HepG2 (cell line): ENCODE measurements around the gene HIPK2. TPM values are rescaled to one million over a fixed set of nuclear protein-coding genes. Genes with fewer than 3 reads are reported as not detected.

Experiments
- BCL6 ChIP-seq: IDR thresholded peaks from 2 replicates; pipeline ENCODE4 v1.6.1; 2016; ENCODE audit warnings: missing genetic modification reagents, missing compliant biosample characterization
- BHLHE40 ChIP-seq: IDR thresholded peaks from 2 replicates; pipeline ENCODE4 v1.6.1; 2011; ENCODE audit warnings: low read length, improper control_type of control experiment
- CENPX ChIP-seq: sonication (generic); formaldehyde crosslinking; IDR thresholded peaks from 2 replicates; pipeline ENCODE4 v1.9.0; 2021; ENCODE audit warnings: mild to moderate bottlenecking, missing genetic modification reagents, moderate library complexity
- DPF2 ChIP-seq: sonication (generic); formaldehyde crosslinking; IDR thresholded peaks from 2 replicates; pipeline ENCODE4 v1.4.0; 2020; ENCODE audit warnings: mild to moderate bottlenecking, low read depth, missing genetic modification reagents, borderline replicate concordance
- EZH2 ChIP-seq: conservative IDR thresholded peaks from 2 replicates; pipeline ENCODE4 v1.6.1; 2012; ENCODE audit warnings: mild to moderate bottlenecking, low read depth, low read length, moderate library complexity
- FOXO1 ChIP-seq: sonication (generic); formaldehyde crosslinking; IDR thresholded peaks from 2 replicates; pipeline ENCODE4 v1.4.0; 2020; ENCODE audit warnings: missing genetic modification reagents
- IKZF4 ChIP-seq: sonication (generic); formaldehyde crosslinking; IDR thresholded peaks from 2 replicates; pipeline ENCODE4 v1.5.1; 2020; ENCODE audit warnings: borderline replicate concordance, mild to moderate bottlenecking, low read depth, missing genetic modification reagents; ENCODE audit errors: not compliant biosample characterization
- NFKBIZ ChIP-seq: IDR thresholded peaks from 2 replicates; pipeline ENCODE4 v1.6.1; 2018; ENCODE audit warnings: missing genetic modification reagents, missing compliant biosample characterization
- NKX3-1 ChIP-seq: sonication (generic); formaldehyde crosslinking; IDR thresholded peaks from 2 replicates; pipeline ENCODE4 v1.5.0; 2020; ENCODE audit warnings: missing genetic modification reagents
- RNF2 ChIP-seq: fragments of 450-650 bp; conservative IDR thresholded peaks from 2 replicates; pipeline ENCODE4 v1.6.1; 2016; ENCODE audit warnings: low read depth
- SIX1 ChIP-seq: sonication (generic); formaldehyde crosslinking; IDR thresholded peaks from 2 replicates; pipeline ENCODE4 v1.4.0; 2020; ENCODE audit warnings: missing genetic modification reagents, borderline replicate concordance
- SP4 ChIP-seq: sonication (generic); formaldehyde crosslinking; IDR thresholded peaks from 2 replicates; pipeline ENCODE4 v1.8.1; 2023; ENCODE audit warnings: mild to moderate bottlenecking, missing genetic modification reagents
- TCF12 ChIP-seq, 2 experiments: fragments of 450-650 bp in 1 of 2; sonication (generic) in 1 of 2; formaldehyde crosslinking in 1 of 2; IDR thresholded peaks; 2 replicates each; pipeline versions ENCODE4 v1.6.1 to v1.8.0; 2017 to 2022; ENCODE audit warnings: antibody characterized with exemption in 1 of 2, mild to moderate bottlenecking in 1 of 2, missing genetic modification reagents in 1 of 2, moderate library complexity in 1 of 2
- ZFAT ChIP-seq: sonication (generic); formaldehyde crosslinking; conservative IDR thresholded peaks from 2 replicates; pipeline ENCODE4 v1.8.1; 2023; ENCODE audit warnings: missing genetic modification reagents, inconsistent platforms
- ZNF136 ChIP-seq: sonication (generic); formaldehyde crosslinking; IDR thresholded peaks from 2 replicates; pipeline ENCODE4 v1.8.1; 2022; ENCODE audit warnings: low read depth, mild to moderate bottlenecking, moderate library complexity, missing genetic modification reagents
- ZNF263 ChIP-seq: sonication (generic); formaldehyde crosslinking; IDR thresholded peaks from 2 replicates; pipeline ENCODE4 v1.4.0; 2020; ENCODE audit warnings: missing genetic modification reagents
- ZNF34 ChIP-seq: sonication (generic); formaldehyde crosslinking; IDR thresholded peaks from 2 replicates; pipeline ENCODE4 v1.4.0; 2020; ENCODE audit warnings: mild to moderate bottlenecking, missing genetic modification reagents, borderline replicate concordance
- ZNF441 ChIP-seq: sonication (generic); formaldehyde crosslinking; IDR thresholded peaks from 2 replicates; pipeline ENCODE4 v1.7.0; 2021; ENCODE audit warnings: missing genetic modification reagents, borderline replicate concordance
- ZNF552 ChIP-seq: sonication (generic); formaldehyde crosslinking; IDR thresholded peaks from 2 replicates; pipeline ENCODE4 v1.9.0; 2022; ENCODE audit warnings: missing genetic modification reagents, mild to moderate bottlenecking, borderline replicate concordance
- ZNF569 ChIP-seq: sonication (generic); formaldehyde crosslinking; IDR thresholded peaks from 2 replicates; pipeline ENCODE4 v1.5.0; 2020; ENCODE audit warnings: mild to moderate bottlenecking, missing genetic modification reagents, moderate library complexity, borderline replicate concordance
- ZNF724P ChIP-seq: sonication (generic); formaldehyde crosslinking; IDR thresholded peaks from 2 replicates; pipeline ENCODE4 v1.8.0; 2022; ENCODE audit warnings: missing genetic modification reagents, borderline replicate concordance
- ZNF75D ChIP-seq: sonication (generic); formaldehyde crosslinking; IDR thresholded peaks from 2 replicates; pipeline ENCODE4 v1.8.1; 2023; ENCODE audit warnings: missing genetic modification reagents, mild to moderate bottlenecking, borderline replicate concordance
- ZNF816 ChIP-seq: sonication (generic); formaldehyde crosslinking; IDR thresholded peaks from 2 replicates; pipeline ENCODE4 v1.8.0; 2022; ENCODE audit warnings: missing genetic modification reagents, mild to moderate bottlenecking, borderline replicate concordance
- polyA plus RNA-seq, 8 experiments: library from polyadenylated mRNA; depleted of rRNA in 3 of 8; stranded (reverse) in 7 of 8; unstranded in 1 of 8; fragments of >200 nt; fragmentation: Illumina TruSeq in 4 of 8; extraction: Trizol in 4 of 8; gene quantifications; 2 replicates each; pipeline versions ENCODE4 v1.2.1 to v1.2.3, GENCODE V29; 2011 to 2016; ENCODE audit warnings: low read depth in 4 of 8, missing spikeins in 1 of 8, mixed read lengths in 1 of 8; ENCODE audit not compliant: insufficient read depth in 1 of 8
- total RNA-seq, 5 experiments: library from RNA; depleted of rRNA; stranded (reverse); fragments of >200 nt; fragmentation: Illumina TruSeq; extraction: Trizol; gene quantifications; 2 replicates each; pipeline ENCODE4 v1.2.3, GENCODE V29; 2016; ENCODE audit warnings: low read depth in 1 of 5
- TF ChIP-seq, protein P1 (sequence below): sonication (generic); formaldehyde crosslinking; IDR thresholded peaks from 2 replicates; pipeline ENCODE4 v1.4.0; 2020; ENCODE audit warnings: mild to moderate bottlenecking, missing genetic modification reagents
- TF ChIP-seq, protein P2 (sequence below): sonication (generic); formaldehyde crosslinking; IDR thresholded peaks from 2 replicates; pipeline ENCODE4 v1.5.1; 2020; ENCODE audit warnings: missing genetic modification reagents, mild to moderate bottlenecking, borderline replicate concordance
- TF ChIP-seq, protein P3 (sequence below): sonication (generic); formaldehyde crosslinking; conservative IDR thresholded peaks from 2 replicates; pipeline ENCODE4 v1.4.0; 2020; ENCODE audit warnings: missing genetic modification reagents

The HIPK2 gene
- total and polyA plus RNA-seq, 2 of the 13 experiments (the other 11 are each of a cell fraction or from before 2014, with no cell fraction given) = 14.4 to 20.2 TPM

DNA sequence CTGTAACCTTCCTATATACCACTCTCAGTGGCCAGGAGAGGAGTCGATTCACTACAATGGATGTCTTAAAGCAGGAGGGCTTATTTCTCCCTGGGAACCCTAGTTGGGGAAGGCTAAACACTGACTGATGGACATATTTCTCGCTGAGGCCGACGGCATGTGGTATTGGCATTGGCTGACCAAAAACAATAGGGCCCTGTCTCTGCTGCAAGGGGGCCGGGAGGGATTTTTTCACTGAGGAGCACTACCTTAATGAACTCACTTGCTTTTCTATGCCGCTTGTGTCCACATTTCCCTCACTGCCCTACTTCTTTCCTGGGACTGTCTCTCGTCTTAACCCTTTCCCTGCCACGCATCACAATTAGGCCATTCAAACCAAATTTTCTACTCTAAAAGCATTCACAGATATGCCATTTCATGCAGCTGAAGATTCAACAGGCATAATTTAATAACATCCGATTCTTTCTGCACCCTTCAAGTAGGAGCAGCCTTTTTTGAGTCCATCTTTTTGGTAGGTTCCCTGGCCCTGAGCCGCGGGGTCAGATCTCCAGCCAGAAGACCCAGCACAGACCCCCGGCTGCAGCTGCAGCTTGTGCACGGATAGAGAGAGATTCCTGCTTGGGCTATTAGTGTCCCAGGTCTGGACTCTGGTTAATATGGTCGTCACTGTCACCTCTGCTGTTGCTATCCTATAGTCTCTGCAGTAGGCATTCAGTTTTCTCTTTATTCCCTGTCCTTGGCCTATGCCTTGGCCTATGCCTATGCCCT, 118.7 kb downstream of the HIPK2 start (continued):
- TF ChIP-seq FOXO1 (0 out of 2 replicates have a peak, but pooled peaks have one; percentile 7), NKX3-1 (CRISPR knock-in tag) (no peak), TCF12 (IDR thresholded peaks at IDR 0.05) (no peak), TCF12 (CRISPR knock-in tag; IDR thresholded peaks at IDR 0.05) (no peak), SIX1 (CRISPR knock-in tag) (no peak), ZNF816 (no peak), EZH2 (no peak), DPF2 (CRISPR knock-in tag) (peak; percentile 45; the same call in 1 of the 2 replicates), RNF2 (no peak), CENPX (CRISPR knock-in tag) (no peak), SP4 (CRISPR knock-in tag) (no peak), ZNF34 (CRISPR knock-in tag) (no peak), ZNF569 (CRISPR knock-in tag) (no peak), NFKBIZ (CRISPR knock-in tag) (no peak), IKZF4 (CRISPR knock-in tag) (no peak), ZNF724P (no peak), ZNF441 (CRISPR knock-in tag) (no peak), ZNF552 (no peak), BHLHE40 (no peak), ZNF136 (CRISPR knock-in tag) (no peak), ZNF263 (peak; percentile 94), BCL6 (no peak; the same call in 1 of the 2 replicates), ZFAT (CRISPR knock-in tag) (no peak), ZNF75D (CRISPR knock-in tag) (no peak)
- TF ChIP-seq, protein P1, sequence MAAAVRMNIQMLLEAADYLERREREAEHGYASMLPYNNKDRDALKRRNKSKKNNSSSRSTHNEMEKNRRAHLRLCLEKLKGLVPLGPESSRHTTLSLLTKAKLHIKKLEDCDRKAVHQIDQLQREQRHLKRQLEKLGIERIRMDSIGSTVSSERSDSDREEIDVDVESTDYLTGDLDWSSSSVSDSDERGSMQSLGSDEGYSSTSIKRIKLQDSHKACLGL (CRISPR knock-in tag) = no peak
- TF ChIP-seq, protein P2, sequence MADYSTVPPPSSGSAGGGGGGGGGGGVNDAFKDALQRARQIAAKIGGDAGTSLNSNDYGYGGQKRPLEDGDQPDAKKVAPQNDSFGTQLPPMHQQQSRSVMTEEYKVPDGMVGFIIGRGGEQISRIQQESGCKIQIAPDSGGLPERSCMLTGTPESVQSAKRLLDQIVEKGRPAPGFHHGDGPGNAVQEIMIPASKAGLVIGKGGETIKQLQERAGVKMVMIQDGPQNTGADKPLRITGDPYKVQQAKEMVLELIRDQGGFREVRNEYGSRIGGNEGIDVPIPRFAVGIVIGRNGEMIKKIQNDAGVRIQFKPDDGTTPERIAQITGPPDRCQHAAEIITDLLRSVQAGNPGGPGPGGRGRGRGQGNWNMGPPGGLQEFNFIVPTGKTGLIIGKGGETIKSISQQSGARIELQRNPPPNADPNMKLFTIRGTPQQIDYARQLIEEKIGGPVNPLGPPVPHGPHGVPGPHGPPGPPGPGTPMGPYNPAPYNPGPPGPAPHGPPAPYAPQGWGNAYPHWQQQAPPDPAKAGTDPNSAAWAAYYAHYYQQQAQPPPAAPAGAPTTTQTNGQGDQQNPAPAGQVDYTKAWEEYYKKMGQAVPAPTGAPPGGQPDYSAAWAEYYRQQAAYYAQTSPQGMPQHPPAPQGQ (CRISPR knock-in tag) = no peak
- TF ChIP-seq, protein P3, sequence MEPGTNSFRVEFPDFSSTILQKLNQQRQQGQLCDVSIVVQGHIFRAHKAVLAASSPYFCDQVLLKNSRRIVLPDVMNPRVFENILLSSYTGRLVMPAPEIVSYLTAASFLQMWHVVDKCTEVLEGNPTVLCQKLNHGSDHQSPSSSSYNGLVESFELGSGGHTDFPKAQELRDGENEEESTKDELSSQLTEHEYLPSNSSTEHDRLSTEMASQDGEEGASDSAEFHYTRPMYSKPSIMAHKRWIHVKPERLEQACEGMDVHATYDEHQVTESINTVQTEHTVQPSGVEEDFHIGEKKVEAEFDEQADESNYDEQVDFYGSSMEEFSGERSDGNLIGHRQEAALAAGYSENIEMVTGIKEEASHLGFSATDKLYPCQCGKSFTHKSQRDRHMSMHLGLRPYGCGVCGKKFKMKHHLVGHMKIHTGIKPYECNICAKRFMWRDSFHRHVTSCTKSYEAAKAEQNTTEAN (CRISPR knock-in tag) = no peak
